ENCODE data around the gene SLC6A4. TPM values are rescaled to one million over a fixed set of nuclear protein-coding genes. Genes with fewer than 3 reads are reported as not detected.

SLC6A4 gene
- total RNA-seq, 2 experiments from 2014 or later, result not detected

DNA sequence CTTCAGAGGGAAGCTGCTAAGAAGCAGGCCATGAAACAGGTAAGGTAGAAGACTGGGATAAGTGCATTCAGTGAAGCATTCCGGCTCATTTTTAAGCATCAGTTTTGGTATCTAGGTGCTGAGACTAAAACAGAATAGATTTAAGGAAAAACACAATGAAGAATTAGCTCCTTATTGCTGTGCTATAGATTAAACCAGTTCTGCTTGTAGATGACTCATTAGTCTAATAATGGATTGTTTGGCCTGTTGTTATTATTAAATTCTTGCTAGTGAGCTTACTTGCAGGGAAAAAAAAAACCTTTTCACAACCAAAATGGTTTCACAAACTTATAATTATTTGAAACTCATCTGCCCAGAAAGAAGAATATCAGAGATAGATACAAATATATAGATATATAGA is 62.9 kb downstream of the SLC6A4 start:
- DNase-seq (no peak), ATAC-seq (no peak)
- intact Hi-C loops (cut with DNase I, micrococcal nuclease), result loop anchor here in 1 of 2 experiments (5.0 kb wide), 1 partner anchor 165 kb away; no protein-coding TSS in a partner anchor
- Mint-ChIP-seq H3K27me3 (no peaks in the 10 kb centered on the region), H3K36me3 (ENCODE audit: low read depth) (peaks cover 27% of the 10 kb centered on the region), H3K4me1 (peaks cover 23% of the 10 kb centered on the region), H3K9me3 (ENCODE audit: low read depth) (no peaks in the 10 kb centered on the region), H3K27ac (no peak overlapping the region), H3K4me3 (no peak overlapping the region)
- POLR2A ChIA-PET, result no interaction called here
- CTCF ChIA-PET, result interaction anchor here (0.7 to 2.2 kb wide), 6 partner anchors 10 to 348 kb away, joined by 3 to 9 read pairs (median 3); no protein-coding TSS in a partner anchor

DNA sequence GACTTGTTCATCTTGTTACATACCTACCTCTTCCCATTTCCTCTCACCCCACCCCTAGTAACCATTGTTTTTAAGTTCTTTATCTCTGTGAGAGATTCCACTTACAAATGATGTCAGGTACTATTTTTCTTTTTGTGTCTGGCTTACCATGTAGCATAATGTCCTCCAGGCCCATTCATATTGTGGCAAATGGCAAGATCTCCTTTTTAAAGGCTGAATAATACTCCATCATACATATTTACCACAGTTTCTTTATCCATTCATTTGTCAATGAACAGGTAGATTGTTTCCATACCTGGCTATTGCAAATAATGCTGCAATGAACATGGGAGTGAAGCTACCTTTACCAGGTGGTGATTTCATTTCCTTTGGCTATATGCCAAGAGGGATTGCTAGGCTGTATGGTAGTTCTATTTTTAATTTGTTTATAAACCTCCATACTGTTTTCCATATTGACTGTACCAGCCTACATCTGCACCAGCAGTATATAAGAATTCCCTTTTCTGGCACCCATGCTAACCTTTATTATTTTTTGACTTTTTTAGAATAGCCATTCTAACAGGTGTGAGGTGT is 65.0 kb downstream of the SLC6A4 start:
- peaks cover 23% of the 10 kb centered on the region for H3K4me1 Mint-ChIP-seq
- peaks cover 25% of the 10 kb centered on the region for H3K36me3 Mint-ChIP-seq (ENCODE audit: low read depth)
- no peak overlapping the region for H3K4me3 Mint-ChIP-seq
- DNase-seq (no peak), ATAC-seq (no peak)
- ChIA-PET CTCF (interaction anchor here (0.6 kb wide), 1 partner anchor 29 kb away, joined by 3 read pairs; no protein-coding TSS in a partner anchor), POLR2A (no interaction called here)
- no peaks in the 10 kb centered on the region for H3K27me3 Mint-ChIP-seq
- H3K27ac Mint-ChIP-seq, result no peak overlapping the region
- intact Hi-C loops (cut with DNase I, micrococcal nuclease), result loop anchor here in 1 of 2 experiments (5.0 kb wide), 1 partner anchor 167 kb away; no protein-coding TSS in a partner anchor
- H3K9me3 Mint-ChIP-seq (ENCODE audit: low read depth), result no peaks in the 10 kb centered on the region

DNA sequence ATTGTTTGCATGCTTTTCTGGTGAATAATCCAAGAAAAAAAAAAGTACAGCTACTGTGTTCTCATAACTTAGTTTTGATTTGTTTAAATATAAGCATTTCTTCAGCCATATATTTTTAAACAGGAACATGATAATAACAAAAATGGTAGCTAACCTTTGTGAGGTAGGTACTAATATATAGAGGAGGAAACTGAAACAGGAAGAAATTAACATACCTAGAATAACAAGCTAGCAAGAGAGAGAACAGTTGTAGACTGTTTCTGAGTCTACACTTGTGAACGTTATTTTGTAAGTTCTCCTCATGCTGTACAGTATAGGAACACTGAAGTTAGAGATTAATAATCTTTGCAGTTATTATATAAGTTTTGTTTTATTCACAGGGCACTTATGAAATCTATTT is 69.5 kb downstream of the SLC6A4 start:
- intact Hi-C loops (cut with DNase I, micrococcal nuclease), result no loop called here
- H3K27me3 Mint-ChIP-seq, result no peaks in the 10 kb centered on the region
- H3K36me3 Mint-ChIP-seq (ENCODE audit: low read depth), result peaks cover 21% of the 10 kb centered on the region
- ChIA-PET CTCF (interaction anchor here (0.7 to 1.0 kb wide), 2 partner anchors 22 to 51 kb away, joined by 3 to 4 read pairs; no protein-coding TSS in a partner anchor), POLR2A (interaction anchor here (0.7 kb wide), 1 partner anchor 93 kb away, joined by 5 read pairs; no protein-coding TSS in a partner anchor)
- H3K27ac Mint-ChIP-seq, result no peak overlapping the region
- H3K9me3 Mint-ChIP-seq (ENCODE audit: low read depth), result no peaks in the 10 kb centered on the region
- DNase-seq, result no peak
- no peak overlapping the region for H3K4me3 Mint-ChIP-seq
- peaks cover 11% of the 10 kb centered on the region for H3K4me1 Mint-ChIP-seq
- ATAC-seq, result no peak

DNA sequence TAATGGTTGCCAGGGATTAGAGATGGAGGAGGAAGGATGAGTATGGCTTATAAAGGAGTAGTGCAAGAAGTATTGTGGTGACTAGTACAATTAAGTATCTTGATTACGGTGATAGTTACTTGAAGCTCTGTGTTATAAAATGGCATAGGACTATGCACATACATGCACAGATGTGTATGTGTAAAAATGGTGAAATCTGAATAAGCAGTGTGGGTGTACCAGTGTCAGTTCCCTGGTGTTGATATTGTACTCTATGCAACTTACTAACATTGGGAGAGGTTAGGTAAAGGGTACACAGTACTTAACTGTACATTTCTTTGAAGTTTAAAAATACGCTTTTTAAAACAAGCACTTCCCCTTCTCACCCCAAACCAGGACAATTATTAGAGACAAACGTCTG is 70.3 kb downstream of the SLC6A4 start:
- ATAC-seq (no peak), DNase-seq (no peak)
- Mint-ChIP-seq H3K27ac (no peak overlapping the region), H3K4me3 (no peak overlapping the region), H3K27me3 (no peaks in the 10 kb centered on the region), H3K36me3 (ENCODE audit: low read depth) (peaks cover 26% of the 10 kb centered on the region), H3K9me3 (ENCODE audit: low read depth) (peaks cover 3% of the 10 kb centered on the region), H3K4me1 (peaks cover 7% of the 10 kb centered on the region)
- ChIA-PET CTCF (interaction anchor here (0.7 to 1.2 kb wide), 4 partner anchors 22 to 73 kb away, joined by 3 to 4 read pairs (median 3); no protein-coding TSS in a partner anchor), POLR2A (no interaction called here)
- intact Hi-C loops (cut with DNase I, micrococcal nuclease), result no loop called here

DNA sequence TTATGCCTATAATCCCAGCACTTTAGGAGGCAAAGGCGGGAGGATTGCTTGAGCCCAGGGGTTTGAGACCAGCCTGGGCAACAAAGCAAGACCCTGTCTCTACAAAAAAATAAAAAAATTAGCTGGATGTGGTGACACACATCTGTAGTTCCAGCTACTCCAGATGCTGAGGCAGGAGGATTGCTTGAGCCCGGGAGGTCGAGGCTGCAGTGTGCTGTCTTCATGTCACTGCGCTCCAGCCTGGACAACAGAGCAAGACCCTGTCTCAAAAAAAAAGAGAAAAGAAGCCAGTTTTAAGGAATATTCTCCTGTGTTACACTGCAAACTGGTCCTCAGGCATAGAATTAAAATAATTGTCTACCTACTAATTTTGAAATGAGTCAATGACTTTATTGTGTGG is 71.0 kb downstream of the SLC6A4 start:
- POLR2A ChIA-PET, result interaction anchor here (0.6 kb wide), 1 partner anchor 31 kb away, joined by 6 read pairs; no protein-coding TSS in a partner anchor

DNA sequence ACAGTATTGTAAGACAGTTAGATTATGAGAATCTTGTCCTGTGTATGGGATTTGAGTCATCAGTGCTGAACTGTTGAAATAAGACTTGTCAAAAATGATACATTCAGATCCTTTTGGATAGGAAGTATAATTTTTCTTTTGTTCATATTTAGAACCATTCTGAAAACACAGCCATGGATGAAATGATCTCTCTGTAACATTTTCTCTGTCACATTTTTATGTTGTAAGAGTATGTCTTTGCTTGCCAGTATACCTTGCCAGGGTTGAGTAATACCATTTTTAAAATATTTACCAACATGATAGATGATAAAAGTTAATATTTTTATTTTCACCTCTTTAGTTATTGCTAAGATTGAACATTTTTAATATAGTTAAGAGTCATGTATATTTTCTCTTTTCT is 73.9 kb downstream of the SLC6A4 start:
- ChIA-PET POLR2A (no interaction called here), CTCF (interaction anchor here (1.6 to 3.1 kb wide), 2 partner anchors 11 to 57 kb away, joined by 4 to 9 read pairs; no protein-coding TSS in a partner anchor)
- Mint-ChIP-seq H3K27ac (no peak overlapping the region), H3K9me3 (ENCODE audit: low read depth) (peaks cover 7% of the 10 kb centered on the region), H3K27me3 (no peaks in the 10 kb centered on the region), H3K4me1 (peaks cover 25% of the 10 kb centered on the region), H3K36me3 (ENCODE audit: low read depth) (peaks cover 55% of the 10 kb centered on the region), H3K4me3 (no peak overlapping the region)
- intact Hi-C loops (cut with DNase I, micrococcal nuclease), result no loop called here
- DNase-seq (no peak), ATAC-seq (no peak)

More for the DNA sequence above, 71.0 kb downstream of the SLC6A4 start:
- ATAC-seq (no peak), DNase-seq (no peak)
- Mint-ChIP-seq H3K4me1 (peaks cover 11% of the 10 kb centered on the region), H3K9me3 (ENCODE audit: low read depth) (peaks cover 7% of the 10 kb centered on the region), H3K27me3 (no peaks in the 10 kb centered on the region), H3K27ac (no peak overlapping the region), H3K4me3 (no peak overlapping the region), H3K36me3 (ENCODE audit: low read depth) (peaks cover 33% of the 10 kb centered on the region)
- CTCF ChIA-PET, result interaction anchor here (0.6 to 3.1 kb wide), 5 partner anchors 8 to 174 kb away, joined by 3 to 9 read pairs (median 3); no protein-coding TSS in a partner anchor
- intact Hi-C loops (cut with DNase I, micrococcal nuclease), result no loop called here

DNA sequence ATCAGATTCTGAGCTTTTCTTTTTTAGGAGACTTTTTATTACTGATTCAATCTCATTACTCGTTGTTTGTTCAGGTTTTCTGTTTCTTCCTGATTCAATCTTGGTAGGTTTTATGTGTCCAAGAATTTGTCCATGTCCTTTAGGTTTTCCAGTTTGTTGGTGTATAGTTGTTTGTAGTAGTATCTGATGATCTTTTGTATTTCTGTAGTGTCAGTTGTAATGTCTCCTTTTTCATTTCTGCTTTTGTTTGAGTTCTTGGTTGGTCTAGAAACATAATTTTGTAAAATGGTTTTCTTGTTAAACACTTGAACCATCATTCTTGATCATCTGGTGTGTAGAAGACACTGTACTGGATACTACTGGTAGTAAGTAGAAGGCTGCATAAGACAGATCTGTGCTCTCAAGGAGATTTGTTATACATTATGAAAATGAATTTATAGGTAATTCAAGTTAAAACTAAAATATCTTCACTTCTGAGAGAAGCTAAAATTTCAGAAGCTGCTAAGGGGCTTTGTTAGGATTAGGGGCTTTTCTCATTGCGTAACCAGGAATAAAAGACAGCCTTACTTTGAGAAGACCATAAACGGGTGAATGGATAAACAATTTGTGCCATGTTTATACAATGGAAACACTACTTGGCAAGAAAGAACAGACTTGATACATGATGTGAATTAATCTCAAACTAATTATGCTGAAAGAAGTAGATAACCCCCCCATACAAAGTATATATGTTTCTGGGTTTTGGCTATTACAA is 74.9 kb downstream of the SLC6A4 start:
- Mint-ChIP-seq H3K36me3 (ENCODE audit: low read depth) (peaks cover 58% of the 10 kb centered on the region), H3K9me3 (ENCODE audit: low read depth) (peaks cover 7% of the 10 kb centered on the region), H3K27me3 (no peaks in the 10 kb centered on the region), H3K4me1 (peaks cover 27% of the 10 kb centered on the region), H3K4me3 (no peak overlapping the region), H3K27ac (no peak overlapping the region)
- POLR2A ChIA-PET, result no interaction called here
- intact Hi-C loops (cut with DNase I, micrococcal nuclease), result no loop called here
- CTCF ChIA-PET, result interaction anchor here (1.4 kb wide), 1 partner anchor 35 kb away, joined by 6 read pairs; no protein-coding TSS in a partner anchor
- no peak for DNase-seq
- ATAC-seq, result no peak

DNA sequence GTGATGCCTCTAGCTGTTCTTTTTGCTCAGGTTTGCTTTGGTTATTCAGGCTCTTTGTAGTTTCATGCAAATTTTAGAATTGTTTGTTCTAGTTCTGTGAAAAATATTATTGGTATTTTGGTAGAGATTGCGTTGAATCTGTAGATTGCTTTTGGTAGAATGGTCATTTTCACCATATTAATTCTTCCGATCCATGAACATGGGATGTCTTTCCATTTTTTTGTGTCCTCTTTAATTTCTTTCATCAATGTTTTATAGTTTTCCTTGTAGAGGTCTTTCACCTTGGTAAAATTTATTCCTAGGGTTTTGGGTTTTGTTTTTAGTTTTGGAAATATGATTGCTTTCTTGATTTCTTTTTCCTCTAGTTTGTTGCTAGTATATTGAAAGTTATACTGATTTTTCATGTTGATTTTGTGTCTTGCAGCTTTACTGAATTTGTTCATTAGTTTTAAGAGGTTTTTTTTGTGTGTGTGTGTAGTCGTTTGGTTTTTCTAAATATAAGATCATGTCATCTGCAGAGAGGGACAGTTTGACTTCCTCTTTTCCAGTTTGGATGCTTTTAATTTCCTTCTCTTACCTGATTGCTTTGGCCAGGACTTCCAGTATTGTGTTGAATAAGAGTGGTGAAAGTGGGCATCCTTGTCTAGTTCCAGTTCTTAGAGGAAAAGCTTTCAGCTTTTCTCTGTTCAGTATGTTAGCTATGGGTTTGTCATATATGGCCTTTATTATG is 76.4 kb downstream of the SLC6A4 start:
- ChIA-PET CTCF (interaction anchor here (0.8 kb wide), 1 partner anchor 13 kb away, joined by 3 read pairs; no protein-coding TSS in a partner anchor), POLR2A (no interaction called here)
- ATAC-seq (no peak), DNase-seq (no peak)
- Mint-ChIP-seq H3K4me1 (peaks cover 23% of the 10 kb centered on the region), H3K27ac (no peak overlapping the region), H3K27me3 (no peaks in the 10 kb centered on the region), H3K36me3 (ENCODE audit: low read depth) (peaks cover 51% of the 10 kb centered on the region), H3K4me3 (no peak overlapping the region), H3K9me3 (ENCODE audit: low read depth) (peaks cover 7% of the 10 kb centered on the region)
- intact Hi-C loops (cut with DNase I, micrococcal nuclease), result no loop called here

DNA sequence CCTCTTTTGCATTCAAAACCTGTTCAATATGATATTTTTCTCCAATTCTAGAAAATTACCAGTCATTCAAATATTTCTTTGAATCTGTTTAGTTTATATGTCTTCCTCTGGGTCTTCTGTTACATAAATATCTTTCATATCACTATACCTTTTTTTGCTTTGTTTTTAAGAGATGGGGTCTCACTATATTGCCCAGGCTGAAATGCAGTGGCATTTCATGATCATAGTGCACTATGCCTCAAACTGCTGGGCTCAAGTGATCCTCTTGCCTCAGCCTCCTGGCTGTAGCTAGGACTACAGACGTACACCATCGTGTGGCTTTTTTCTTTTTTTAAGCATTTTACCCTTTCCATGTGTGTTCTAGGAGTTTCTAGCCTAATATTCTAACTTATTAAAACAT is 80.1 kb downstream of the SLC6A4 start:
- Mint-ChIP-seq H3K27me3 (no peaks in the 10 kb centered on the region), H3K4me3 (no peak overlapping the region), H3K4me1 (peaks cover 27% of the 10 kb centered on the region), H3K27ac (no peak overlapping the region), H3K9me3 (ENCODE audit: low read depth) (peaks cover 5% of the 10 kb centered on the region), H3K36me3 (ENCODE audit: low read depth) (peaks cover 51% of the 10 kb centered on the region)
- intact Hi-C loops (cut with DNase I, micrococcal nuclease), result no loop called here
- DNase-seq (no peak), ATAC-seq (no peak)
- CTCF ChIA-PET, result no interaction called here
- POLR2A ChIA-PET, result no interaction called here

DNA sequence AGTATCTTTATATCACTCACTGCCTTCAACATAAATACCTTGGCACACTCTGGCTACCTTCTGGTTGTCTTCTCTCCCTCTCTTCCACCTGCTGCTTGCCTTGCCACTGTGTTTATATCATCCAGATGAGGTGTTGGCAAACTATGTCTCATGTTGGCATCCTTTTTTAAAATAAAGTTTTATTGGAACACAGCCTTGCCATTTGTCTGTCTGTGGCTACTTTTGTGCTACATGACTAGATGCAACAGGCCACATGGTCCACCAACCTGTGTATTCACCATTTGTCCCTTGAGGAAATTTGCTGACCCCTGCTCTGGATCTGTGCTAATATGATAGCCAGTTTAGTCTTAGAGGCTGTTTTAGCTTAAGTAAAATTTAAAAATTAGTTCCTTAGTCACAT is 82.0 kb downstream of the SLC6A4 start:
- intact Hi-C loops (cut with DNase I, micrococcal nuclease), result no loop called here
- DNase-seq (no peak), ATAC-seq (no peak)
- Mint-ChIP-seq H3K4me3 (no peak overlapping the region), H3K9me3 (ENCODE audit: low read depth) (no peaks in the 10 kb centered on the region), H3K27ac (no peak overlapping the region), H3K36me3 (ENCODE audit: low read depth) (peaks cover 35% of the 10 kb centered on the region), H3K4me1 (peaks cover 23% of the 10 kb centered on the region), H3K27me3 (no peaks in the 10 kb centered on the region)
- POLR2A ChIA-PET, result no interaction called here
- CTCF ChIA-PET, result interaction anchor here (1.2 to 1.7 kb wide), 2 partner anchors 28 to 60 kb away, joined by 4 to 7 read pairs; no protein-coding TSS in a partner anchor

DNA sequence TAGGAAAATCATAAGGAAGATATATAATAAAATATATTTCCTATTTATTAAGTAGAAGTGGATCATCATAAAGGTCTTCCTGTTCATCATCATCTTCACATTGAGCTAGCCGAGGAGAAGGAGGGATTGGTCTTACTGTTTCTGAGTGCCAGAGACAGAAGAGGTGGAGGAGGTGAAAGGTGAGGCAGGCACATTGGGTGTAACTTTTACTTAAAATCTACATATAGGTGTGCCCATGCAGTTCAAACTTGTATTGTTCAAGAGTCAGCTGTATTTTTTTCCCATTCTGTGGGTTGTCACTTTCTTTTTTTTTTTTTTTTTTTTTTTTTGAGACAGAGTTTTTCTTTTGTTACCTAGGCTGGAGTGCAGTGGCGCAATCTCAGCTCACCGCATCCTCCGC is 84.0 kb downstream of the SLC6A4 start:
- no peak for DNase-seq
- ChIA-PET CTCF (interaction anchor here (0.7 to 1.3 kb wide), 4 partner anchors 11 to 233 kb away, joined by 3 to 4 read pairs (median 4); no protein-coding TSS in a partner anchor), POLR2A (no interaction called here)
- ATAC-seq, result no peak
- Mint-ChIP-seq H3K27ac (no peak overlapping the region), H3K4me3 (no peak overlapping the region), H3K36me3 (ENCODE audit: low read depth) (peaks cover 22% of the 10 kb centered on the region), H3K4me1 (peaks cover 24% of the 10 kb centered on the region), H3K27me3 (no peaks in the 10 kb centered on the region), H3K9me3 (ENCODE audit: low read depth) (no peaks in the 10 kb centered on the region)
- intact Hi-C loops (cut with DNase I, micrococcal nuclease), result no loop called here

Data from activated CD4-positive, alpha-beta T cell treated with anti-CD3 and anti-CD28 coated beads for 36 hours (primary cell).